Progenitor cell of endocrine pancreas (in vitro differentiated cells): ENCODE measurements around the gene SAMSN1. TPM values are rescaled to one million over a fixed set of nuclear protein-coding genes. Genes with fewer than 3 reads are reported as not detected.

Experiments
- DNase-seq: peaks from one replicate; pipeline ENCODE4 v3.0.0; 2021; ENCODE audit warnings: low spot score; ENCODE audit not compliant: unreplicated experiment
- H3K27ac Mint-ChIP-seq: 2 replicates; pipeline ENCODE4 v1.8.0; 2021; ENCODE audit warnings: mild to moderate bottlenecking, moderate library complexity, mixed read lengths
- H3K27me3 Mint-ChIP-seq: 2 replicates; pipeline ENCODE4 v1.8.0; 2021; ENCODE audit warnings: mixed read lengths
- H3K36me3 Mint-ChIP-seq: 2 replicates; pipeline ENCODE4 v1.8.0; 2022; ENCODE audit warnings: mixed read lengths; ENCODE audit not compliant: insufficient read depth
- H3K4me1 Mint-ChIP-seq: 2 replicates; pipeline ENCODE4 v1.8.0; 2021; ENCODE audit warnings: low read depth, mixed read lengths
- H3K4me3 Mint-ChIP-seq: 2 replicates; pipeline ENCODE4 v1.8.0; 2021; ENCODE audit warnings: low read depth, mild to moderate bottlenecking, moderate library complexity, mixed read lengths
- H3K9me3 Mint-ChIP-seq: 2 replicates; pipeline ENCODE4 v1.8.0; 2021; ENCODE audit warnings: low read depth, mixed read lengths
- CTCF ChIP-seq: fragments of 200-600 bp; sonication (generic); IDR thresholded peaks from one replicate; pipeline ENCODE4 v1.5.0; 2021; ENCODE audit warnings: antibody characterized with exemption, mild to moderate bottlenecking; ENCODE audit not compliant: unreplicated experiment
- total RNA-seq: library from RNA; stranded (reverse); gene quantifications from 2 replicates; pipeline ENCODE4 v1.2.1, GENCODE V29; 2021

SAMSN1 gene
- total RNA-seq, 1 donor from 2014 or later = not detected

- Mint-ChIP-seq H3K4me1 (peaks cover 5% of the 10 kb centered on the region), H3K27ac (no peak overlapping the region), H3K27me3 (no peaks in the 10 kb centered on the region), H3K9me3 (no peaks in the 10 kb centered on the region), H3K4me3 (no peak overlapping the region), H3K36me3 (no peaks in the 10 kb centered on the region)
- DNase-seq = no peak
- TF ChIP-seq CTCF = no peak
Measured at GRCh38 chr21:14492931-14493330, 53.2 kb downstream of the SAMSN1 start.

- no peak overlapping the region for H3K4me3 Mint-ChIP-seq
- no peak overlapping the region for H3K27ac Mint-ChIP-seq
- no peaks in the 10 kb centered on the region for H3K9me3 Mint-ChIP-seq
- TF ChIP-seq CTCF = no peak
- no peaks in the 10 kb centered on the region for H3K27me3 Mint-ChIP-seq
- no peak for DNase-seq
- H3K36me3 Mint-ChIP-seq = no peaks in the 10 kb centered on the region
- peaks cover 3% of the 10 kb centered on the region for H3K4me1 Mint-ChIP-seq
Measured at GRCh38 chr21:14491269-14491681, 54.8 kb downstream of the SAMSN1 start.

- no peak for TF ChIP-seq CTCF
- DNase-seq = no peak
- no peaks in the 10 kb centered on the region for H3K27me3 Mint-ChIP-seq
- no peak overlapping the region for H3K4me3 Mint-ChIP-seq
- no peaks in the 10 kb centered on the region for H3K9me3 Mint-ChIP-seq
- no peaks in the 10 kb centered on the region for H3K36me3 Mint-ChIP-seq
- H3K27ac Mint-ChIP-seq = no peak overlapping the region
- H3K4me1 Mint-ChIP-seq = peaks cover 3% of the 10 kb centered on the region
Measured at GRCh38 chr21:14488672-14489204, 57.4 kb downstream of the SAMSN1 start.

GRCh38 chr21:14487490-14488432 is 58.4 kb downstream of the SAMSN1 start:
- no peaks in the 10 kb centered on the region for H3K36me3 Mint-ChIP-seq
- H3K4me3 Mint-ChIP-seq = no peak overlapping the region
- no peaks in the 10 kb centered on the region for H3K9me3 Mint-ChIP-seq
- H3K4me1 Mint-ChIP-seq = peaks cover 3% of the 10 kb centered on the region
- no peaks in the 10 kb centered on the region for H3K27me3 Mint-ChIP-seq
- no peak overlapping the region for H3K27ac Mint-ChIP-seq
- DNase-seq = no peak
- TF ChIP-seq CTCF = no peak

- Mint-ChIP-seq H3K27me3 (no peaks in the 10 kb centered on the region), H3K4me1 (no peaks in the 10 kb centered on the region), H3K36me3 (no peaks in the 10 kb centered on the region), H3K4me3 (no peak overlapping the region), H3K27ac (no peak overlapping the region), H3K9me3 (no peaks in the 10 kb centered on the region)
- DNase-seq = no peak
- no peak for TF ChIP-seq CTCF
Measured at GRCh38 chr21:14486869-14487268, 59.2 kb downstream of the SAMSN1 start.
